Heart right ventricle (tissue), 16 donors: ENCODE results near the gene MRPS35. TPM values are rescaled to one million over a fixed set of nuclear protein-coding genes. Genes with fewer than 3 reads are reported as not detected.

ENCODE experiments used
- ATAC-seq, 8 donors: fragments of 200-7000 bp; cut with Tn5 transposase; one replicate each; pipeline ENCODE4 v1.9.1; 2020; ENCODE audit warnings: mild to moderate bottlenecking in 8 of 8, moderate library complexity in 8 of 8, moderate number of reproducible peaks in 1 of 8
- DNase-seq, 2 donors: peaks; one replicate each; pipeline ENCODE4 v3.0.0-alpha.2; 2020
- H3K27ac ChIP-seq, 10 donors: fragments of 200-600 bp; sonication (generic) in 2 of 10; one replicate each; pipeline versions ENCODE4 v1.5.0 to v1.8.0; 2020 to 2022; ENCODE audit warnings: mild to moderate bottlenecking in 3 of 10
- H3K27me3 ChIP-seq, 7 donors: fragments of 200-600 bp; one replicate each; pipeline ENCODE4 v1.8.0; 2021 to 2022; ENCODE audit warnings: mild to moderate bottlenecking in 2 of 7
- H3K36me3 ChIP-seq, 9 donors: fragments of 200-600 bp; sonication (generic) in 1 of 9; one replicate each; pipeline versions ENCODE4 v1.5.0 to v1.8.0; 2020 to 2022; ENCODE audit warnings: mild to moderate bottlenecking in 2 of 9
- H3K4me1 ChIP-seq, 9 donors: fragments of 200-600 bp; sonication (generic) in 1 of 9; one replicate each; pipeline versions ENCODE4 v1.5.0 to v1.8.0; 2020 to 2022; ENCODE audit warnings: mild to moderate bottlenecking in 4 of 9
- H3K4me3 ChIP-seq, 10 donors: fragments of 200-600 bp; sonication (generic) in 2 of 10; one replicate each; pipeline versions ENCODE4 v1.5.0 to v1.8.0; 2020 to 2022; ENCODE audit warnings: mild to moderate bottlenecking in 7 of 10, moderate library complexity in 2 of 10
- H3K9me3 ChIP-seq, 11 donors: fragments of 200-600 bp in 10 of 11; sonication (generic) in 2 of 11; one replicate each; pipeline versions ENCODE4 v1.5.0 to v1.8.0; 2013 to 2022; ENCODE audit warnings: mild to moderate bottlenecking in 2 of 11, control low read depth in 1 of 11, moderate library complexity in 1 of 11
- WGBS, 2 donors: extraction: QIAGEN DNeasy Blood & Tissue Kit; methylation state at CpG; one replicate each; pipeline ENCODE4 v1.1.7; 2013; ENCODE audit warnings: inconsistent platforms in 1 of 2; 5-methylcytosine and 5-hydroxymethylcytosine counted together
- intact Hi-C, 10 donors: fragments of 100-400 bp; cut with DNase I; formaldehyde crosslinking; loops; one replicate each; pipeline versions ENCODE4 v1.11.1 to v1.14.2; 2022
- polyA plus RNA-seq, 2 donors: library from polyadenylated mRNA; stranded (reverse); fragments of 200-250 nt; gene quantifications; one replicate each; pipeline ENCODE4 v1.2.3, GENCODE V29; 2013
- total RNA-seq, 10 donors: library from RNA; stranded (reverse); fragmentation: NEBNext Ultra II Directional in 3 of 10; extraction: Animal tissue kit (Norgen Biotek cat#: 25700) in 3 of 10; gene quantifications; one replicate each; pipeline versions ENCODE4 v1.2.1 to v1.2.4, GENCODE V29; 2021 to 2023
- TF ChIP-seq, protein P1 (sequence below), 9 donors: fragments of 200-600 bp; sonication (generic) in 2 of 9; IDR thresholded peaks; one replicate each; pipeline versions ENCODE4 v1.5.0 to v1.8.0; 2021 to 2022; ENCODE audit warnings: antibody characterized with exemption in 9 of 9, mild to moderate bottlenecking in 5 of 9, moderate library complexity in 1 of 9
- donor health status: Arrhythmogenic right ventricular cardiomyopathy.
- donor health status: ischemic (EF 13 %, LVEDD 7.1; RV severe dilation, severe dysfunction).
- donor health status: healthy with polysubstance abuse.
- donor health status: DM: no; HTN: yes; CAD: no.
- donor health status: DM: no; HTN: no; CAD: no.
- donor health status: ischemic (EF 25% LVEDD 6.9; RV normal size, moderate dysfunction).
- donor health status: ischemic (EF 25% LVEDD 5.7; RV mildly dilated, moderate dysfunction).
- donor health status: healthy.
- donor health status: DM: yes; HTN: yes; CAD: no.
- donor health status: Ischemic cardiomyopathy.
- donor health status: ischemic (EF 35%, LVEDD 5.7; RV mildly dilated, moderate dysfunction).
- donor health status: nonischemic (EF 11% LVEDD 7.7; RV severe dilation, severe dysfunction).
- donor health status: DM: yes; HTN: yes; CAD: no.
- donor health status: PGD.
- donor health status: ischemic (EF 29% LVEDD 5.4; RV normal size, mild dysfunction).
- donor health status: nonischemic (EF 23%, LVEDD 6.1; RV moderate dilation, normal function).

The MRPS35 gene
- total and polyA plus RNA-seq, 12 donors, result 27.3 to 75.3 (median 61.7) TPM

DNA sequence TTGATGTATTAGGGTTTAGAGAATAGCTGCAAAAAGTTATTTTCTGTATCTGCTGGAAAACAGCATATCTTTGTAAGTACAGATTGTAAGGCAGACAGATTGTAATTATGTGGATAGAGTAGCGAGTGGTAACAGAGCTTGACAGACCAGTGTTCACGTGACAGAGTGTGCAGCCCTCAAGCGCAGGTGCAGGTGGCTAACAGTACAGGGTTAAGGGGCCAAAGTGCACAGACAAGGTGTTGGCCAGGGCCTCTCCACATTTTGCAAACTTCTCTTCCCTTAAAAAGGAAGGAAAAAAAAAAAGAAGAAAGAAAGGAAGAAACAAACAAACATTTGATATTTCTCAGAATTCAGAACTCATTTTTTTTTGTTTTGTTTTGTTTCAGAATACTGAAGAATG lies 44.2 kb downstream of the MRPS35 start:
- intact Hi-C loops, result no loop called here
- Histone ChIP-seq H3K27me3 (no peaks in the 10 kb centered on the region), H3K36me3 (peaks cover 0 to 59% (median 13%) of the 10 kb centered on the region in 9 donors), H3K4me3 (no peak overlapping the region), H3K9me3 (no peaks in the 10 kb centered on the region), H3K4me1 (no peaks in the 10 kb centered on the region), H3K27ac (no peak overlapping the region)
- ATAC-seq, result no peak
- WGBS, 2 donors, result 92 to 93% methylated on average over 3 of the region's 3 CpGs
- TF ChIP-seq, protein P1, sequence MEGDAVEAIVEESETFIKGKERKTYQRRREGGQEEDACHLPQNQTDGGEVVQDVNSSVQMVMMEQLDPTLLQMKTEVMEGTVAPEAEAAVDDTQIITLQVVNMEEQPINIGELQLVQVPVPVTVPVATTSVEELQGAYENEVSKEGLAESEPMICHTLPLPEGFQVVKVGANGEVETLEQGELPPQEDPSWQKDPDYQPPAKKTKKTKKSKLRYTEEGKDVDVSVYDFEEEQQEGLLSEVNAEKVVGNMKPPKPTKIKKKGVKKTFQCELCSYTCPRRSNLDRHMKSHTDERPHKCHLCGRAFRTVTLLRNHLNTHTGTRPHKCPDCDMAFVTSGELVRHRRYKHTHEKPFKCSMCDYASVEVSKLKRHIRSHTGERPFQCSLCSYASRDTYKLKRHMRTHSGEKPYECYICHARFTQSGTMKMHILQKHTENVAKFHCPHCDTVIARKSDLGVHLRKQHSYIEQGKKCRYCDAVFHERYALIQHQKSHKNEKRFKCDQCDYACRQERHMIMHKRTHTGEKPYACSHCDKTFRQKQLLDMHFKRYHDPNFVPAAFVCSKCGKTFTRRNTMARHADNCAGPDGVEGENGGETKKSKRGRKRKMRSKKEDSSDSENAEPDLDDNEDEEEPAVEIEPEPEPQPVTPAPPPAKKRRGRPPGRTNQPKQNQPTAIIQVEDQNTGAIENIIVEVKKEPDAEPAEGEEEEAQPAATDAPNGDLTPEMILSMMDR (IDR thresholded peaks at IDR 0.05), result no peak
- no peak for DNase-seq

DNA sequence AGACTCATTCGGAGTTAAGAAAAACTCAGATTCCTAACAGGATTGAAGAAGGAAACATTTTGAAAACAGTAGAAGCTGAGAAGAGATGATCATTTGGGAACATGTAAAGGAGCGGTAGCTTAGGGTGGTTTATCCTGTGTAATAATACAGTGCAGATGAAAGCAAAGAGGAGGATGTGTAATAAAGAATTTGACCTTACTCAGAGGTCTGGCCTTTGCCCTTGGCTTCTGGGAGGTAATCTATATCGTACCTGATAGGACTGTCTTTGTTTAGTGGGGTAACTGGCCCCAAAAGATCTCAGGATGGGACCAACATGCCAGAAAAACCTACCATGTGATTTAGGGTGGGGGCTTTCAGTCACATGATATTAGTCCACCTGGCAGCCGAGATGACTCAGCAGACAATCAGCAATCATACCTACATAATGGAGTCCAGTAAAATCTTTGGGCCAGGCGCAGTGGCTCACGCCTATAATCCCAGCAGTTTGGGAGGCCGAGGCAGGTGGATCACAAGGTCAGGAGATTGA lies 46.1 kb downstream of the MRPS35 start:
- no peak overlapping the region for H3K4me3 ChIP-seq
- H3K9me3 ChIP-seq, result no peaks in the 10 kb centered on the region
- no peak for ATAC-seq
- peaks cover 0 to 55% (median 13%) of the 10 kb centered on the region in 9 donors for H3K36me3 ChIP-seq
- no peak overlapping the region for H3K27ac ChIP-seq
- no peaks in the 10 kb centered on the region for H3K4me1 ChIP-seq
- no peak for DNase-seq
- intact Hi-C loops, result no loop called here
- WGBS, 2 donors, result 94 to 95% methylated on average over 7 of the region's 7 CpGs
- no peaks in the 10 kb centered on the region for H3K27me3 ChIP-seq
- TF ChIP-seq, protein P1 (IDR thresholded peaks at IDR 0.05), result no peak

DNA sequence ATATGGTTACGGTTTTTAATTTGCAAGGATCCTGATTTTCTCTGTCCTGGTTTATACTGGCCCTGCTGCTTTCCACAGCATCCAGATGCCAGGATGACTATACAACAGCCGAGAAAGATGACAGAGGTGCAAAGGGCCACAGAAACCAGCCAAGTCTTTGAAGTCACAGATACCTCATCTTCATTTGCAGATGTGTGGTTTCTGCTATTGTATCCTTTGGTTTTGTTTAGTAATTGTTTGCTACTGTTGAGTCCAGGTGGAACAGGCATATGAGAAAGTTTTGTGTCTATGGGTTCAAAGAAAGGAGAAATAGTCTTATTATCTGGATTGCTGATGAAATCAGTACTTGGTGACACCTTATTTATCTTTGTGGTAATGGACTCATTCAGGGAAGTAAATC lies 52.1 kb downstream of the MRPS35 start:
- no peak overlapping the region for H3K27ac ChIP-seq
- H3K36me3 ChIP-seq, result peaks cover 0 to 3% (median 0%) of the 10 kb centered on the region in 9 donors
- 95% methylated on average over 2 of the region's 2 CpGs for WGBS, 2 donors
- H3K4me1 ChIP-seq, result no peaks in the 10 kb centered on the region
- H3K27me3 ChIP-seq, result no peaks in the 10 kb centered on the region
- no peak overlapping the region for H3K4me3 ChIP-seq
- intact Hi-C loops, result no loop called here
- no peak for DNase-seq
- TF ChIP-seq, protein P1 (IDR thresholded peaks at IDR 0.05), result no peak
- ATAC-seq, result no peak
- H3K9me3 ChIP-seq, result no peaks in the 10 kb centered on the region

DNA sequence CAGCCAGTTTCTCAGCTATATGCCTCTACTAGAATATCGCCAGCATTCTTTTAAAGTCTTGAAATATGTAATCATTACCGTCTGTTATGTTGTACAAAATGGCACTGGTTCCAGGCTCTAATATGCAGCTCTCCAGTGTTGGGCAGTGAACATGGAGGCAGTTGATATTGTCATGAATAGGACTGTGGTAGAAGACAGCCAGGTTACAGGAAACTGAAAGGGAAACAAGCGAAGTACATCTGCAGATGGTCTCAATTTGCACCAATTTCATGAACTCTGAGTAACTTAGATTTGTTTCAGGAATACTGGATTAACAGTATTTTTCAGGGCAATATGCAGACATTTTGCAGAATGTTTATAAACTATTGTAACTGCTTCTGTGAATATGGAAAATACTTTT lies 56.0 kb downstream of the MRPS35 start:
- DNase-seq, result no peak
- Histone ChIP-seq H3K9me3 (no peaks in the 10 kb centered on the region), H3K4me3 (no peak overlapping the region), H3K27me3 (no peaks in the 10 kb centered on the region), H3K27ac (no peak overlapping the region), H3K36me3 (peaks cover 0 to 3% (median 0%) of the 10 kb centered on the region in 9 donors), H3K4me1 (no peaks in the 10 kb centered on the region)
- 94 to 96% methylated on average over 3 of the region's 3 CpGs for WGBS, 2 donors
- TF ChIP-seq, protein P1 (IDR thresholded peaks at IDR 0.05), result no peak
- ATAC-seq, result no peak
- intact Hi-C loops, result no loop called here
